H7 (cell line): Measurements from ENCODE around the gene WASF2. TPM values are rescaled to one million over a fixed set of nuclear protein-coding genes. Genes with fewer than 3 reads are reported as not detected.

ENCODE experiments used
- DNase-seq: peaks from one replicate; pipeline ENCODE4 v3.0.0; 2012
- H3K27me3 ChIP-seq: 2 replicates; pipeline ENCODE4 v1.6.0; 2011; ENCODE audit warnings: mild to moderate bottlenecking, low read length; ENCODE audit not compliant: control insufficient read depth, insufficient read depth
- H3K36me3 ChIP-seq: replicated peaks from 2 replicates; pipeline ENCODE4 v1.5.1; 2011; ENCODE audit warnings: low read length; ENCODE audit not compliant: control insufficient read depth, insufficient read depth
- H3K4me3 ChIP-seq: 2 replicates; pipeline ENCODE4 v1.5.1; 2011; ENCODE audit warnings: low read depth, mild to moderate bottlenecking, control low read depth, low read length, moderate library complexity; ENCODE audit not compliant: insufficient read depth
- total RNA-seq: library from RNA; depleted of rRNA; stranded (reverse); fragments of >200 nt; shearing (Covaris generic); gene quantifications from 2 replicates; pipeline ENCODE4 v1.2.3, GENCODE V29; 2014

Gene WASF2
- total RNA-seq, 1 experiment from 2014 or later, result 34.3 TPM

DNA sequence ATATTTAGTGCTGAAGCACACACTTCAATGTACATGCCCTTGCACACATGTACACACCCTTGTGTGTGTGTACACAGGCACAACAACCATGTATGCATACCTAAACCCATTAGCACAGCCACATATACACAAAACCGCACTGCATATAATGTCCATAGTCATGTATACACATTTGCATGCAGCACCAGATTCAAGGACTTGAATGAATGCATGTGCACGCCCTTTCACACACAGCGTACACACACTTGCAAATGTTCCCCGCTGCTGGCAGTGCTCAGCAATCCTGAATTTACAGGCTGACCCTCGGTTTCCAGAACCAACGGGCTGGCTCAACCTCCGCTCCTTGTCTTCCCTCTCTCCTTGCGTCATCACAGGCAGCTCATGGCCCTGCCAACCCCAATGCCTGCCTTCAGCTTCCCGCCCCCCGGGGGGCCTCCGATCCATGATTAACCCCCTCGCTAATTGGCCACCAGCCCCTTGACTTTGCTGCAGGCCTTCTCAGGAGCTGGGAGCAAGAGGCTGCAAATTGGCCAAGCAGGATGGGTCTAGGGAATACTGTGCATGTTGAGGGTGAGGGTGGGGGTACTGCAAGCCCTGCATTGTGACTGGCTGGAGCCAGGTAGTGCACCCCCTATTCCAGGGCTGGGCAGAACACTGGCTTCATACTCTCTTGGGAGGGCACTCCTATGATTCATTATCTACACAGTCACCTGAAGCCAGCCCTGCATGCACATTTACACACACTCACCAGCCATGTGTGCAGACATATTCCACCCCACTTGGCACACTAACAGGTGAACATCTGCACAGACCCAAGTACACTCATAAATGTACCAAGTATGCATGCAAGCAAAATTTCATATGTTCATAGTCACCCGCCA, 89.6 kb downstream of the WASF2 start:
- DNase-seq, result peak; percentile 80
- no peak overlapping the region for H3K4me3 ChIP-seq
- no peaks in the 10 kb centered on the region for H3K27me3 ChIP-seq
- H3K36me3 ChIP-seq, result no peaks in the 10 kb centered on the region

DNA sequence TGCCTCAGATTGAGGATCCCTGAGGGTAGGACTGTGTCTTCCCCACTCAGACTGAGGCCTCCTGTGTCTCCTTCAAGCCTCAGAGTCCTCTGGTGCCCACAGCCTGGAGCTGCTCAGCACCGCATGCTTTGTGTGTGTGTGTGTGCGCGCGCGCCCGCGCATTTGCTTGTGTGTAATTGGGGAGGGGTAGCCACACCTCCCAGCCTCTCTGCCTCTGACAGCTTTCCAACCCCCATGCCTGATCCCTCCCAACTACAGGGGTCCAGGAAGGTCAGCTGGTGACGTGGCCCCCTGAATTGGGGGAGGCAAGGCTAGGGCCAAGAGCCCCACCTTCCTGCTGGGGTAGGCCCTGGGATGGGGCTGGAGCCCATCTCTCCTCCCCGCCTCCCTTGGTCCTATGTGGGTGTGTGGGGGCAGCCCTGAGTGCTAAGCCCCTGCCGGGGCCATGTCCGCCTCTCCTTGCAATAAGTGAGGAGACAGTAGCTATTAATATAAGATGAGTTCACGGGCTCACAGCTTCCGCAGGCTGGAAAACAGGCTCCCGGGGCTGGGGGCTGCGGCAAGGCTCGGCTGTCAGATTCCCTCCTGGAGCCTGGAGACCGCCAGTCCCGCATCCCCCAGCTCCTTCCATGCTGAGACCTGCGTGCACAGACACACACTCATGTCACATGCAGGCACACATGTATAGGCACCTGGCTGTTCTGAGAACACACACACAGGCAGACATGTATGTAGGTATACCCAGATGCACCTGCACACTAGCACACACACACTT, 90.5 kb downstream of the WASF2 start:
- no peaks in the 10 kb centered on the region for H3K27me3 ChIP-seq
- no peak overlapping the region for H3K4me3 ChIP-seq
- H3K36me3 ChIP-seq, result 0 out of 2 replicates have a peak, but pooled peaks cover 2% of the 10 kb centered on the region
- no peak for DNase-seq

DNA sequence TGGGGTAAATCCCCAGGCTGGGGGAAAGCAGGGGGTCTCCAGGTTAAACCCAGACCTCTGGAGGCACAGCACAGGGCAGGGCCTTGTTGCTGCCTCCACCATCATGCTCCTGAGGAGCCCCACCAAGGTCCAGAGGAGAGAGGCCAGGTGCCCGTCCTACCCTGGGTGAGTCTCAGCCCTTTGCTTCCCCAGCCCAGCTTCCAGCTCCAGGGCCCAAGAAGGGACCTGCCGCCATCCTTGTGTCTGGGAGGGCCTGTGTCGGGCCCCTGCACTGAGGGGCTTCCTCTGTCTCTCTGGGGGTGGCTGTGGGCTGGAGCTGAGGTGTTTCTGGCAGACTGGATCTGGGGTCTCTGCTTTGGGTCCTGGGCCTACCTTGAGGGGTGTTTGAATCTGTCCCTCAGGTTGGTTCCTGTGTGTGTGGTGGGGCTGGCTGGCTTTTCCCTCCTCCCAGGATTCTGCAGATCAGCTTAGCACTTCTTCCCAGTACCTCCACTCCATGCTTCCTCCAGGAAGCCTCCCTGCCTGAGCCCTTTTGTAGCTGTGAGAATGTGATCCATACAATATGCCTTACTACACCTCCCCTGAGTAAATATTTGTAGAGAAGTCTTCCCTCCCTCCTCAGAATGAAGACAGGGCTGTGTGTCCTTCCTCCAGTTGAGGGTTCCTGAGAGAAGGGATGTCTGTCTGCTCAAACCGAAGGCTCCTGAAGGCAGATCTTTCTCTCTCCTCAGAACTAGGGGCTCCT, 91.4 kb downstream of the WASF2 start:
- no peak for DNase-seq
- H3K36me3 ChIP-seq, result peaks cover 3% of the 10 kb centered on the region; the same call in 1 of the 2 replicates
- no peaks in the 10 kb centered on the region for H3K27me3 ChIP-seq
- H3K4me3 ChIP-seq, result no peak overlapping the region

DNA sequence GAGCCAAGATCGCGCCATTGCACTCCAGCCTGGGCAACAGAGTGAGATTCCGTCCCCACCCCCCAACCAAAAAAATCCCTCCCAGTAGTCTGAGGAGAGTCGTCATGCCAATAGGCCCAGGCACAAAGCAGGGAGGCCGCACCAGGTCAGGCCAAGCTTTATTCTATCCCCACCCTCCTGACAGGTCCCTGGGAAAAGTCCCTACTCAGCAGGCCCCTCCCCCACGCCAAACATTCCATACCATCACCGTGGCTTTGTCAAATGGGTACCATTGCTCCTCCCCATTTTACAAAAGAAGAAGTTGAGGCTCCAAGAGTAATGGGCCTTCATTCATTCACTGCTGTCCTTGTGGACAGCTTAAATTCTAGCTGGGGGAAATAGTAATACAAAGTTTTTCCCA, 92.2 kb downstream of the WASF2 start:
- peak; percentile 83 for DNase-seq
- Histone ChIP-seq H3K36me3 (peaks cover 3% of the 10 kb centered on the region; the same call in 1 of the 2 replicates), H3K4me3 (no peak overlapping the region), H3K27me3 (no peaks in the 10 kb centered on the region)

DNA sequence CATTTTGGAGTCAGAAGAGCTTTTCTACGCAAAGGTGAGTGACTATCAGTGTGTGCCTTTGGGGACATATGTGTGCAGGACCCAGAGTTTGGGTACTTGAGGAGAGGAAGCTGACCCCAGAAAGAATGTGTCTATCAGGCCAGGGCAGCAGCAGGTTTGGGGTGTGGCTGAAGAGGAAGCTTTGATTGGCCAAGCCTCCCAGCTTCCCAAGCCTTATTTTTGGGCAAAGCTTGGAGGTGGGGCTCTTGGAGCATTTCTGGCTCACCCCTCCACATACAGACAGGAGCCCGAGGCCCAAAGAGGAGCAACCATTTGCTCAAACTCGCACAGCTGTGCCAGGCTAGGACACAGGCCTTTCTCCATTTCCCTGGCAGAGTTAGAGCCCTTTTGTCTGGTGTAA, 92.9 kb downstream of the WASF2 start:
- H3K27me3 ChIP-seq, result no peaks in the 10 kb centered on the region
- DNase-seq, result no peak
- H3K4me3 ChIP-seq, result no peak overlapping the region
- H3K36me3 ChIP-seq, result peaks cover 3% of the 10 kb centered on the region; the same call in 1 of the 2 replicates

DNA sequence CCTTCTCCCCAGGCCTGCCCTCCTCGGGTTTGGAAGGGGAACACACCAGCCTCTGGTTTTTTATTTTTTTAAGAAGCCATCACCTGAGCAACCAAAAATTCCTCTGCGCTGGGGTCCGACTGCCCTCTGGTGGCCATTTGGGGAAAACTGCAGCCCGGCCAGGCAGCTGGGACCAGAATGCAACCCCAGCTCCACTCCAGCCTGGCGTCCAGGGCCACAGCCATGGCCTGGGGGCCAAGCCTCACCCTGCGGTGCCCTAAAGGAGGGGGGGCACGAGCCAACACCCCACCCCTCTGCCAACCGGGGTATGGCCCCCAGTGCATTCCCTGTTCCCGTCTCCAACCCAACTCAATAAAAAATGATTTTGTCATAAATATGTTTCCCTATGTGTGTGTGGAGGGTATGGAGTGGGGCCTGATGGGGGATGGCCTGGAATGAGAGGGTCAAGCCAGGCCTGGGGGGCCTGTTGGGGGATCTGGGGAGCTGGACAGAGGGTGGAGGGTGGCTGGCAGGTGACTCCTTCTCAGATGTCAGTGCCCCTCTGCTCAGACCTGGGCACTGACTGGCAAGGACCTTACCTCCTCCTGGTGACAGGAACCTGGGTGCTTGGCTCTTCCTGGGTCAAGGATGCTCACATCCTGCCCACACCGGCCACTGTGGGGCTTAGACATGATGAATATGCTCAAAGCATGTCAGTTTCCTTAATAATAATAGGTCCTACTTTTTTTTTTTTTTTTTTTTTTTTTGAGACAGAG, 94.3 kb downstream of the WASF2 start:
- DNase-seq, result peak; percentile 94
- Histone ChIP-seq H3K36me3 (peaks cover 3% of the 10 kb centered on the region; the same call in 1 of the 2 replicates), H3K27me3 (no peaks in the 10 kb centered on the region; the same call in 1 of the 2 replicates), H3K4me3 (no peak overlapping the region)

DNA sequence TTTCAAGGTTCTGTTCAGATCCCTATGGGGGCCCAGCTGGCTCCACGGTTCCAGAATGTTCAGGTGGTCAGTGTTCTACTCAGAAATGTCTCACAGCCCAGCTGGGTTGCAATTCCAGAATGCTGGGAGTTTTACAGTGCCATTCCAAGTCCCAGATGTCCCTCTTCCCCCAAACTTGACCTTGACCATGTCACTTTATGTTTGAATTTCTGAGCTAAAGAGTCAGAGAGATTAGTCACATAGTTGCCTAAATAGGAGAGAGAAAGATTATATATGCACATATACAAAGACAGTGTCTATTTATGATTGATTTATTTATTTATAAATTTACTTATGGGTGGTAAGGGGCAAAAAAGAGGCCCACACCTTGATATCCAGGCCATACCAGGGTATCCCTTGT, 95.0 kb downstream of the WASF2 start:
- no peak for DNase-seq

DNA sequence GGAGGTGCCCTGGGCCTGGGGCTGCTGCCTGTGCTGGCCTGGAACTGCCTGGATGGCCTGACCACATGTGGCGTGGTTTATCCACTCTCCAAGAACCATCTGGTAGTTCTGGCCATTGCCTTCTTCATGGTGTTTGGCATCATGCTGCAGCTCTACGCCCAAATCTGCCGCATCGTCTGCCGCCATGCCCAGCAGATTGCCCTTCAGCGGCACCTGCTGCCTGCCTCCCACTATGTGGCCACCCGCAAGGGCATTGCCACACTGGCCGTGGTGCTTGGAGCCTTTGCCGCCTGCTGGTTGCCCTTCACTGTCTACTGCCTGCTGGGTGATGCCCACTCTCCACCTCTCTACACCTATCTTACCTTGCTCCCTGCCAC, 95.7 kb downstream of the WASF2 start:
- Histone ChIP-seq H3K36me3 (peaks cover 3% of the 10 kb centered on the region; the same call in 1 of the 2 replicates), H3K27me3 (no peaks in the 10 kb centered on the region; the same call in 1 of the 2 replicates), H3K4me3 (no peak overlapping the region)
- DNase-seq, result peak; percentile 37

More for the DNA sequence above, 95.0 kb downstream of the WASF2 start:
- Histone ChIP-seq H3K36me3 (peaks cover 3% of the 10 kb centered on the region; the same call in 1 of the 2 replicates), H3K27me3 (no peaks in the 10 kb centered on the region; the same call in 1 of the 2 replicates), H3K4me3 (no peak overlapping the region)

DNA sequence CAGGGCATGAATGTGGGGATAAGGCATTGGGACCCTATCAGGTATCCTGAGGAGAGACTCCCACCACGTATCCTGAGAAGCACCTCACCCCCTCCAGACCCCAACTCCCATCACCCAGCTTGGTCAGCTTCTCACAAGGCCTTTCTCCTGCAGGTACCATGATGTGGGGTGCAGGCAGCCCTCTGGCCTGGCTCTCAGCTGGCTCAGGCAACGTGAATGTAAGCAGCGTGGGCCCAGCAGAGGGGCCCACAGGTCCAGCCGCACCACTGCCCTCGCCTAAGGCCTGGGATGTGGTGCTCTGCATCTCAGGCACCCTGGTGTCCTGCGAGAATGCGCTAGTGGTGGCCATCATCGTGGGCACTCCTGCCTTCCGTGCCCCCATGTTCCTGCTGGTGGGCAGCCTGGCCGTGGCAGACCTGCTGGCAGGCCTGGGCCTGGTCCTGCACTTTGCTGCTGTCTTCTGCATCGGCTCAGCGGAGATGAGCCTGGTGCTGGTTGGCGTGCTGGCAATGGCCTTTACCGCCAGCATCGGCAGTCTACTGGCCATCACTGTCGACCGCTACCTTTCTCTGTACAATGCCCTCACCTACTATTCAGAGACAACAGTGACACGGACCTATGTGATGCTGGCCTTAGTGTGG, 96.2 kb downstream of the WASF2 start:
- H3K36me3 ChIP-seq, result peaks cover 3% of the 10 kb centered on the region; the same call in 1 of the 2 replicates
- DNase-seq, result no peak
- H3K27me3 ChIP-seq, result no peaks in the 10 kb centered on the region; the same call in 1 of the 2 replicates
- no peak overlapping the region; the same call in 1 of the 2 replicates for H3K4me3 ChIP-seq

DNA sequence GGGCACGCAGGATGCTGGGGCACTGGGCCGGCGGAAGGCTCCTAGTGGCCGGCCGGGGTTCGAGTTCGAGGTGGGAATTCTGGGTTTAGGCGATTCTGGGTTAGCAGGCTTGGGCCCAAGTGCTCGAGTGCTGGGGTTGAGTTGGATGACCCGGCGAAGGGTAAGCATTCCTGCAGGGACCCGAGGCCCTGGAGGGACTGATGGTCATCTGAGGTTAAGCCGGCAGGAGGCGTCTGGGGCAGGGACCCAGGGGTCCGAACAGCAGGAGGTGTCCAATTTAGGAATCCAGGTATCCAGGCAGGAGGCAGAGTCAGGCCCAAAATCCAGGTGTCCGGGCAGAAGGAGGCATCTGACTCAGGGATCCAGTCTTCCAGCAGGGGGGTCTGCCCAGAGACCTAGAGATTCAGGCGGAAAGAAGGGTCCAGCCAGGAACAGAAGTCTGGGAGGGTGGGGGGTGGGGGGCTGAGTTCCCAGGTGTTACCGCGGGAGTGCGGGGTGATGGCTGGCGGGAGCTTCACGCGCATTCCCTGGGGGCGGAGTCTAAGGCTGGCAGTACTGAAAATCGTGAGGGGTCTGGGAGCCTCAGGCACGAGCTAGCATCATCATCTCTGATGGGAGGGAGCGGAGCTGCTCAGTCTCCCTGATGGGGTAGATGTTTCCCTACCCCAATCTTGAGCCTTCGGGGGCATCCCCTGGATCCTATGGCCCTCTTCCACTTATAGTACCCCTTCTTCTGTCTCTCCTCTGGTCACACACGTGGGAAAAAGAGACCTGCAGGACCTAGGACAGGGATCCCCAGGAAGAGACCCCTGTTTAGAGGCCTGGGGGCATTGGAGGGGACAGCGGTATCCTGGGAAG, 97.0 kb downstream of the WASF2 start:
- DNase-seq, result peak; percentile 82
- Histone ChIP-seq H3K27me3 (no peaks in the 10 kb centered on the region; the same call in 1 of the 2 replicates), H3K4me3 (peak overlapping the region; percentile 90), H3K36me3 (peaks cover 3% of the 10 kb centered on the region; the same call in 1 of the 2 replicates)

DNA sequence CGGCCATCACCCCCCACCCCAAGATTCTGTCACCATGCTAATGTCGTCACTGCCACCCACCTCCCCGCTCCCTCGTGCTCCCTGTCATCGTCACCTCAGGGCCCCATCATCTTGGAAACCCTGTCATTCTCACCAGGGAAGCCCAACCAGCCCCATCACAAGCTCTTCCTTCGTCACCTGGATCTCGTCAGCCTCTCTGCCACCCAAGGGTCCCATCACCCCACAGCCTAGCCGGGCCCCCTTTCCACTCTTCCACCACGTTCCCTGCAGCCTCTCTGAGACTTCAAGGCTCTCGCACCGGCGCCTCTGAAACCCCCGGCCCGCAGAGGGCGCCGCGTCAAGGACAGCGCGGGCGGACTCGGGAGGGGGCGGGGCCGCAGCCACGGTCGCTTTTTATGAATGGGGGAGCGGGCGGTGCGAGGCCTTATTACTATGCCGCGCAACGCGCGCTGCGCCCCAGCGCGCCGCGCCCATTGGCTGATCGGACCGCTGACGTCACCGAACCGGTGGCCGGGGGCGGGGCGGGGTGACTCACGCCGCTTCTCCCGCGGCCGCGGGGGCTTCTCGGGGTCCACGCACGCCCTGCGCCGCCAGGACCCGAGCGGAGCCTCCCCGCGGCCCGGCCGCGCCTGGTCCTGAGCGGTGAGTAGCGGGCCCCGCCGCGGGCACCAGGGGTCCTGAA, 97.7 kb downstream of the WASF2 start, which contains the start of gene GPR3:
TSS of gene GPR3 (plus strand) at position 527 of the 682 bp plus-strand sequence. CDS start 1,177 bp downstream, outside the sequence.
- H3K27me3 ChIP-seq, result no peaks in the 10 kb centered on the region; the same call in 1 of the 2 replicates
- H3K36me3 ChIP-seq, result peaks cover 3% of the 10 kb centered on the region; the same call in 1 of the 2 replicates
- peak; percentile 99 for DNase-seq
- peak within 1 kb of the TSS; percentile 90 for H3K4me3 ChIP-seq
